Thyroid gland (tissue), 4 donors: Measurements from ENCODE around the gene CLDN24.

ENCODE experiments used
- CTCF ChIP-seq, 6 experiments: fragments of 200-600 bp in 3 of 6; fragments of 450-650 bp in 3 of 6; sonication (generic) in 3 of 6; IDR thresholded peaks; one replicate each; pipeline ENCODE4 v1.5.1; 2016 to 2019; ENCODE audit warnings: antibody characterized with exemption in 6 of 6, mild to moderate bottlenecking in 2 of 6, inconsistent platforms in 1 of 6, moderate library complexity in 1 of 6
- POLR2A ChIP-seq, 2 donors: fragments of 450-650 bp; IDR thresholded peaks; one replicate each; pipeline ENCODE4 v1.6.1; 2017; ENCODE audit warnings: antibody characterized with exemption in 2 of 2, mild to moderate bottlenecking in 2 of 2, moderate library complexity in 1 of 2

- TF ChIP-seq CTCF (IDR thresholded peaks at IDR 0.05) (no peak), POLR2A (IDR thresholded peaks at IDR 0.05) (no peak)
Observed at GRCh38 chr4:183348706-183349659, 26.8 kb upstream of the CLDN24 start.
